ENCODE data around the gene HNRNPUL1.

HNRNPUL1 gene

DNA sequence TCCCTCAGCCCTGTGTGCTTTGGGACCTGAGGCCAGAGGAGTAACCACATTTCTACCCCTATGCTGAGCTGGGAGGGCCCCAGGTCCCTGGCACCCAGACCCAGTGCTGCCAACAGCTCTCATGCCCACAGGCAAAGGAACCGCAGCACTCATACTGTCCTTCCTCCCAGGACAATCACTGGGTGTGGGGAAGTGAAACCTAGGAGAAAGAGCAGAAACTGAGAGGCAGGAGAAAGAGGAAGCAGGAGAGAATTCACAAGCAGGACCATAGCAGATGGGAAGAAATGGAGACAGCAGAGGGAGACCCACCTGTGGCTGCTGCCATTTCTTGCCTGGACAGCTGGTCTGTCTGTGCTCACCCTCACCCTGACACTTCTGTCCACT, 64.7 kb downstream of the HNRNPUL1 start:
- Histone ChIP-seq H3K9ac (ENCODE audit: low read length in 5 of 5) (peak overlapping the region in 2 of 5 donors; percentile 46 to 48), H3K4me3 (ENCODE audit: low read depth in 1 of 5, low read length in 5 of 5) (peak overlapping the region in 1 of 5 donors; percentile 55), H3K27me3 (ENCODE audit: control insufficient read depth in 5 of 5, insufficient read depth in 4 of 5, low read length in 5 of 5) (peaks cover 6 to 20% (median 9%) of the 10 kb centered on the region in 5 donors), H3K9me3 (ENCODE audit: control insufficient read depth in 5 of 5, low read length in 5 of 5) (no peaks in the 10 kb centered on the region), H3K27ac (ENCODE audit: low read depth, low read length) (peak overlapping the region; percentile 74), H3K36me3 (ENCODE audit: control insufficient read depth in 5 of 5, insufficient read depth in 5 of 5, low read length in 5 of 5) (peaks cover 0 to 36% (median 17%) of the 10 kb centered on the region in 5 donors), H3K4me1 (ENCODE audit: control insufficient read depth in 5 of 5, insufficient read depth in 5 of 5, low read length in 5 of 5) (peaks cover 20 to 61% (median 49%) of the 10 kb centered on the region in 5 donors)

DNA sequence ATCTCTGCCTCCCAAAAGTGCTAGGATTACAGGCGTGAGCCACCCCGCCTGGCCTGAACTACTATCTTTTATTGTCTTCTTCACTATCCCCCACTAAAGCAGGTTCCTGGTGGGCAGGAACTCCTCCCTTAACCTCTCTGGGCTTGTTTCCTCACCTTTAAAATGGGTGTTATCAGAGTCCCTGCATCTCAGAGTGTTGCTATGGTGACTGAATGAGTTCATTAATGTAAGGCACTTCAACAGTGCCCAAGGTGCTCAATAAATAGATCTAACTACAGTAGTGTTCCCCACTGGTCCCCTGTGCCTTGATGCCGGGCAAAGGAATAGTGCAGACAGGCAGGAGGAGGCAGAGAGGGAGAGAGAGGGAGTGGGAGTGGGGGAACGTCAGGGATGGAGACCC, 66.3 kb downstream of the HNRNPUL1 start:
- H3K27ac ChIP-seq (ENCODE audit: low read depth, low read length) = no peak overlapping the region
- H3K36me3 ChIP-seq (ENCODE audit: control insufficient read depth in 5 of 5, insufficient read depth in 5 of 5, low read length in 5 of 5) = peaks cover 0 to 38% (median 19%) of the 10 kb centered on the region in 5 donors
- H3K27me3 ChIP-seq (ENCODE audit: control insufficient read depth in 5 of 5, insufficient read depth in 4 of 5, low read length in 5 of 5) = peaks cover 6 to 20% (median 9%) of the 10 kb centered on the region in 5 donors
- H3K4me3 ChIP-seq (ENCODE audit: low read depth in 1 of 5, low read length in 5 of 5) = no peak overlapping the region
- no peaks in the 10 kb centered on the region for H3K9me3 ChIP-seq (ENCODE audit: control insufficient read depth in 5 of 5, low read length in 5 of 5)
- peaks cover 11 to 57% (median 32%) of the 10 kb centered on the region in 5 donors for H3K4me1 ChIP-seq (ENCODE audit: control insufficient read depth in 5 of 5, insufficient read depth in 5 of 5, low read length in 5 of 5)
- no peak overlapping the region for H3K9ac ChIP-seq (ENCODE audit: low read length in 5 of 5)

DNA sequence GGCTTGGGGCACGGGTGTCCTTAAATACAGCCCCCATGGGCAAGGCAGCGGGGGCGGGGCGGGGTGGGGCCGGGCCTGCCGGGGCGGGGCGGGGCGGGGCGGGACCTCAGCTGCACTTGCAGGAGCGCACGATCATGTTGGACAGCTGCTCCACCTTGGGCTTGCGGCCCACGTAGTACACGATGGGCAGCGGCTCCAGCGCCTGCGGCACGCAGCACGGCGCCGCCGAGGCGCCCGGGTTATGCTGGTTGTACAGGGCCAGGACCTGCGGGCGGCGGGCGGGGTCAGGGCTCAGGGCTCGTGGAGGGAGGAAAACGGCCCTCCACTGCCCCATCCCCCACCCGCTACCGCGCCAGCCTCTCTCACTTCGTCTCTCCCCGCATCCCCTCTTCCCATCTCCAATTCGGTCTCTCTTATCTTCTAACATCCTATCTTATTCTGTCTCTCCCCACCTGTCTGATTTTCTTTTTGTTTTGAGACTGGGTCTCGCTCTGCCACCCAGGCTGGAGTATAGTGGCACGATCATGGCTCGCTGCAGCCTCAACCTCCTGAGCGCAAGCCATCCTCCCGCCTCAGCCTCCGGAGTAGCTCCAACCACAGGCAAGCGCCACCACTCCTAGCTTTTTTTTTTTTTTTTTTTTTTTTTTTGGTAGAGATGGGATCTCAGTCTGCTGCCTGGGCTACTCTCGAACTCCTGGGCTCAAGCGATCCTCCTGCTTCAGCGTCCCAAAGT, 66.9 kb downstream of the HNRNPUL1 start:
- Histone ChIP-seq H3K4me3 (ENCODE audit: low read depth in 1 of 5, low read length in 5 of 5) (no peak overlapping the region), H3K27me3 (ENCODE audit: control insufficient read depth in 5 of 5, insufficient read depth in 4 of 5, low read length in 5 of 5) (peaks cover 3 to 17% (median 9%) of the 10 kb centered on the region in 5 donors), H3K27ac (ENCODE audit: low read depth, low read length) (no peak overlapping the region), H3K9ac (ENCODE audit: low read length in 5 of 5) (no peak overlapping the region), H3K9me3 (ENCODE audit: control insufficient read depth in 5 of 5, low read length in 5 of 5) (no peaks in the 10 kb centered on the region), H3K4me1 (ENCODE audit: control insufficient read depth in 5 of 5, insufficient read depth in 5 of 5, low read length in 5 of 5) (peaks cover 10 to 53% (median 26%) of the 10 kb centered on the region in 5 donors), H3K36me3 (ENCODE audit: control insufficient read depth in 5 of 5, insufficient read depth in 5 of 5, low read length in 5 of 5) (peaks cover 0 to 38% (median 20%) of the 10 kb centered on the region in 5 donors)

DNA sequence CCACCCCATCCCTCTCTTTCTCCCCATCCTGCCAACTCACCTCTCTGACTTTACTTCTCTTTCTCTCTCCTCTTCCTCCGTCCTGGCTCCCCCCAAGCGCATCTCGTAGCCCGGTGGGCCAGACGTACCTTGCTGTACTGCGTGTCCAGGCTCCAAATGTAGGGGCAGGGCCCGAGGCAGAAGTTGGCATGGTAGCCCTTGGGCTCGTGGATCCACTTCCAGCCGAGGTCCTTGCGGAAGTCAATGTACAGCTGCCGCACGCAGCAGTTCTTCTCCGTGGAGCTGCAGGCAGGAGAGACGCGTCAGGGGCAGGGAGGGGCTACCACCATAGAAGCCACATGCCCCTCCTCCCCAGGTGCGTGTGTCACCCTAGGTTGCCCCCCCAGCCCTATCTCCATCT, 67.8 kb downstream of the HNRNPUL1 start:
- Histone ChIP-seq H3K27me3 (ENCODE audit: control insufficient read depth in 5 of 5, insufficient read depth in 4 of 5, low read length in 5 of 5) (peaks cover 0 to 12% (median 9%) of the 10 kb centered on the region in 5 donors), H3K9me3 (ENCODE audit: control insufficient read depth in 5 of 5, low read length in 5 of 5) (no peaks in the 10 kb centered on the region), H3K27ac (ENCODE audit: low read depth, low read length) (no peak overlapping the region), H3K4me3 (ENCODE audit: low read depth in 1 of 5, low read length in 5 of 5) (no peak overlapping the region), H3K9ac (ENCODE audit: low read length in 5 of 5) (no peak overlapping the region), H3K36me3 (ENCODE audit: control insufficient read depth in 5 of 5, insufficient read depth in 5 of 5, low read length in 5 of 5) (peaks cover 0 to 38% (median 20%) of the 10 kb centered on the region in 5 donors), H3K4me1 (ENCODE audit: control insufficient read depth in 5 of 5, insufficient read depth in 5 of 5, low read length in 5 of 5) (peaks cover 6 to 44% (median 17%) of the 10 kb centered on the region in 5 donors)

DNA sequence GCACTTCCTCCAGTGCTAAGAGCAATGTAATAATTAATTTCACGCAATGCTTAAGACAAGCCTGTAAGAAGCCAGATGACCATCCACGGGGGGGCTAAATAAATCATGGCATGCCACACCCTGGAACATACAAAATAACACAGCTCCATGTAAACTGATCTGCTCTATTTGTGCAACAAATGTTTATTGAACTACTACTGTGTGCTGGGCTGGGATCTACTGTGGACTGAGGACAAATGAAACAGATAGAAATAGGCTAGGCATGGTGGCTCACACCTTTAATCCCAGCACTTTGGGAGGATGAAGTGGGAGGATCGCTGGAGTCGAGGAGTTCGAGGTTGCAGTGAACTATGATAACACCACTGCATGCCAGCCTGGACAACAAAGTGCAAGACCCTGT, 68.3 kb downstream of the HNRNPUL1 start:
- H3K9me3 ChIP-seq (ENCODE audit: control insufficient read depth in 5 of 5, low read length in 5 of 5) = no peaks in the 10 kb centered on the region
- H3K4me1 ChIP-seq (ENCODE audit: control insufficient read depth in 5 of 5, insufficient read depth in 5 of 5, low read length in 5 of 5) = peaks cover 6 to 39% (median 13%) of the 10 kb centered on the region in 5 donors
- H3K9ac ChIP-seq (ENCODE audit: low read length in 5 of 5) = no peak overlapping the region
- H3K27me3 ChIP-seq (ENCODE audit: control insufficient read depth in 5 of 5, insufficient read depth in 4 of 5, low read length in 5 of 5) = peaks cover 0 to 9% (median 7%) of the 10 kb centered on the region in 5 donors
- no peak overlapping the region for H3K4me3 ChIP-seq (ENCODE audit: low read depth in 1 of 5, low read length in 5 of 5)
- no peak overlapping the region for H3K27ac ChIP-seq (ENCODE audit: low read depth, low read length)
- peaks cover 0 to 38% (median 20%) of the 10 kb centered on the region in 5 donors for H3K36me3 ChIP-seq (ENCODE audit: control insufficient read depth in 5 of 5, insufficient read depth in 5 of 5, low read length in 5 of 5)

DNA sequence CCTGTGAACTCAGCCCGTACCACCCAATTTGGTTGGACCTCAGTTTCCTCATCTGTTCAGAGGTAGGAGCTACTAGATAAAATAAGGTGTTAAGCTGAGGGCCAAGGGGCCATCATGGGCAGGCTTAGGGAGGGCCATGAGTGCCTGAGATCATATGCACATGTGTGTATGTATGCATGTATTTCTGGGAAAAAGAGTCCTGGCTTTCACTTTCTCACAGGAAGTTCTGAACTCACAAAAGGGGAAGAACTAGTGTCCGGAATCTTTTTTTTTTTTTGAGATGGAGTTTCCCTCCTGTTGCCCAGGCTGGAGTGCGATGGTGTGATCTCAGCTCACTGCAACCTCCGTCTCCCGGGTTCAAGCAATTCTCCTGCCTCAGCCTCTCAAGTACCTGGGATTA, 70.6 kb downstream of the HNRNPUL1 start:
- Histone ChIP-seq H3K4me1 (ENCODE audit: control insufficient read depth in 5 of 5, insufficient read depth in 5 of 5, low read length in 5 of 5) (peaks cover 0 to 21% (median 2%) of the 10 kb centered on the region in 5 donors), H3K36me3 (ENCODE audit: control insufficient read depth in 5 of 5, insufficient read depth in 5 of 5, low read length in 5 of 5) (peaks cover 0 to 40% (median 16%) of the 10 kb centered on the region in 5 donors)

DNA sequence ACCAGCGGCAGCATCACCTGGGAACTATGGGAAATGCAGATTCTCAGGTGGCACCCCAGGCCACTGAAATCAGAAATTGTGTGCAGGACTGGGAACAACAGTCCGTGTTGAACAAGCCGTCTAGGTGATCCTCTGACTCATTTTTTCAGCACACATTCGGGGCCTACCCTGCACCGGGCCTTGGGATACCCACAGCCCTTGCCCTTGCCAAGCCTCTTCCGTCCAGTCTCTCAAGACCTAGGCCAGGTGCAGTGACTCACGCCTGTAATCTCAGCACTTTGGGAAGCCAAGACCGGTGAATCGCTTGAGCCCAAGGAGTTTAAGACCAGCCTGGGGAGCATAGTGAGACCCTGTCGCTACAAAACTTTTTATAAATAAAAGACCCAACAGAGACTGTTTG, 71.3 kb downstream of the HNRNPUL1 start:
- H3K9me3 ChIP-seq (ENCODE audit: control insufficient read depth in 5 of 5, low read length in 5 of 5) = no peaks in the 10 kb centered on the region
- no peak overlapping the region for H3K27ac ChIP-seq (ENCODE audit: low read depth, low read length)
- peaks cover 0 to 41% (median 12%) of the 10 kb centered on the region in 5 donors for H3K36me3 ChIP-seq (ENCODE audit: control insufficient read depth in 5 of 5, insufficient read depth in 5 of 5, low read length in 5 of 5)
- no peaks in the 10 kb centered on the region for H3K27me3 ChIP-seq (ENCODE audit: control insufficient read depth in 5 of 5, insufficient read depth in 4 of 5, low read length in 5 of 5)
- no peak overlapping the region for H3K9ac ChIP-seq (ENCODE audit: low read length in 5 of 5)
- peaks cover 0 to 18% (median 2%) of the 10 kb centered on the region in 5 donors for H3K4me1 ChIP-seq (ENCODE audit: control insufficient read depth in 5 of 5, insufficient read depth in 5 of 5, low read length in 5 of 5)
- H3K4me3 ChIP-seq (ENCODE audit: low read depth in 1 of 5, low read length in 5 of 5) = no peak overlapping the region

More for the DNA sequence above, 70.6 kb downstream of the HNRNPUL1 start:
- peak overlapping the region; percentile 23 for H3K27ac ChIP-seq (ENCODE audit: low read depth, low read length)
- peak overlapping the region in 1 of 5 donors; percentile 89 for H3K9ac ChIP-seq (ENCODE audit: low read length in 5 of 5)
- H3K9me3 ChIP-seq (ENCODE audit: control insufficient read depth in 5 of 5, low read length in 5 of 5) = no peaks in the 10 kb centered on the region
- no peak overlapping the region for H3K4me3 ChIP-seq (ENCODE audit: low read depth in 1 of 5, low read length in 5 of 5)
- H3K27me3 ChIP-seq (ENCODE audit: control insufficient read depth in 5 of 5, insufficient read depth in 4 of 5, low read length in 5 of 5) = no peaks in the 10 kb centered on the region

DNA sequence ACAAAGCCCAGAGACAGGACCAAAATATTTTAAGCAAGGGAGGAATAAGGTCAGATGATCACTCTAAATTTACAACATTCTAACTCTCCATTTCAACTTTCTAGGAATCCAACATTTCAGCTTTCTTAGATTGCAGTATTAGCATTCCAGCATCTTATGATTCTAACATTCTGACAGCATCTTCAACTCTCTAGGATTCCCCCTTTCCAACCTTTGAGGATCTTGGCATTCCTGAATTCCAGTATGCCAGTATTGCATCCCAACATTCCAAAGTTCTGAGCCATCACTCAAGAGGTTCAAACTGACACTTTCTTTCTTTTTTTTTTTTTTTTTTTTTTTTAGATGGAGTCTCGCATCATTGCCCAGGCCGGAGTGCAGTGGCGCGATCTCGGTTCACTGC, 75.8 kb downstream of the HNRNPUL1 start:
- Histone ChIP-seq H3K36me3 (ENCODE audit: control insufficient read depth in 5 of 5, insufficient read depth in 5 of 5, low read length in 5 of 5) (peaks cover 3 to 50% (median 25%) of the 10 kb centered on the region in 5 donors), H3K4me1 (ENCODE audit: control insufficient read depth in 5 of 5, insufficient read depth in 5 of 5, low read length in 5 of 5) (peaks cover 0 to 20% (median 7%) of the 10 kb centered on the region in 5 donors), H3K4me3 (ENCODE audit: low read depth in 1 of 5, low read length in 5 of 5) (no peak overlapping the region), H3K27me3 (ENCODE audit: control insufficient read depth in 5 of 5, insufficient read depth in 4 of 5, low read length in 5 of 5) (no peaks in the 10 kb centered on the region), H3K27ac (ENCODE audit: low read depth, low read length) (no peak overlapping the region), H3K9me3 (ENCODE audit: control insufficient read depth in 5 of 5, low read length in 5 of 5) (no peaks in the 10 kb centered on the region), H3K9ac (ENCODE audit: low read length in 5 of 5) (no peak overlapping the region)

DNA sequence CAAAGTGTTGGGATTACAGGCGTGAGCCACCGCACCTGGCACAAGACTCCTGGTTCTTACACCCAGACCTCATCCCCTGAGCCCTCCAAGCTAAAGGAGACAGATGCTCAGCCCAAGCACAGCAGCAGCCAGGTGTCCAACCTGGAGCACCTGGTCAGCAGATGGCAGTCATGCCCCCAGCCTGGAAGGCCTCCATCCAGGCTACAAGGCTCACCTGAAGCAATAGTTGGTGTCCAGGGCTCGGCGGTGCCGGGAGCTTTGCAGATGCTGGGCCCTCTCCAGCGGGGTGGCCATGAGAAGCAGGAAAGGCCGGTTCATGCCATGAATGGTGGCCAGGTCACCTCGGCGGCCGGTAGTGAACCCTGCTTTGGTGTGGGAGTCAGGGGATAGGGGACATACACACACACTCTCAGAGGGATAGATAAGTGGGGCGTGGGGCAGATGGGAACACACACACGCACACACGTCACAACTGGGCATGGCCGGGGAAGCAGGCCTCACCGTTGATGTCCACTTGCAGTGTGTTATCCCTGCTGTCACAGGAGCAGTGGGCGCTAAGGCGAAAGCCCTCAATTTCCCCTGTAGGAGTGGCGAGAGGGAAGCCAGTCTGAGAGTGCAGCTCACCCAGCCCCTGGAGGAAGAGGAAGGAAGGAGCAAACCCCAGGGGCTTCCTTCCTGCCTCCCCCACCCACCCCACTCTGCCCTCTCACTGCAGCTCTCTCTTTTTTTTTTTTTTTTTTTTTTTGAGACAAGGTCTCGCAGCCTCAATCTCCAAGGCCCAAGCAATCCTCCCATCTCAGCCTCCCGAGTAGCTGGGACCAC, 77.7 kb downstream of the HNRNPUL1 start:
- Histone ChIP-seq H3K36me3 (ENCODE audit: control insufficient read depth in 5 of 5, insufficient read depth in 5 of 5, low read length in 5 of 5) (peaks cover 3 to 57% (median 24%) of the 10 kb centered on the region in 5 donors), H3K4me1 (ENCODE audit: control insufficient read depth in 5 of 5, insufficient read depth in 5 of 5, low read length in 5 of 5) (peaks cover 0 to 13% (median 7%) of the 10 kb centered on the region in 5 donors), H3K4me3 (ENCODE audit: low read depth in 1 of 5, low read length in 5 of 5) (no peak overlapping the region), H3K9me3 (ENCODE audit: control insufficient read depth in 5 of 5, low read length in 5 of 5) (no peaks in the 10 kb centered on the region), H3K27me3 (ENCODE audit: control insufficient read depth in 5 of 5, insufficient read depth in 4 of 5, low read length in 5 of 5) (no peaks in the 10 kb centered on the region), H3K27ac (ENCODE audit: low read depth, low read length) (no peak overlapping the region), H3K9ac (ENCODE audit: low read length in 5 of 5) (no peak overlapping the region)

DNA sequence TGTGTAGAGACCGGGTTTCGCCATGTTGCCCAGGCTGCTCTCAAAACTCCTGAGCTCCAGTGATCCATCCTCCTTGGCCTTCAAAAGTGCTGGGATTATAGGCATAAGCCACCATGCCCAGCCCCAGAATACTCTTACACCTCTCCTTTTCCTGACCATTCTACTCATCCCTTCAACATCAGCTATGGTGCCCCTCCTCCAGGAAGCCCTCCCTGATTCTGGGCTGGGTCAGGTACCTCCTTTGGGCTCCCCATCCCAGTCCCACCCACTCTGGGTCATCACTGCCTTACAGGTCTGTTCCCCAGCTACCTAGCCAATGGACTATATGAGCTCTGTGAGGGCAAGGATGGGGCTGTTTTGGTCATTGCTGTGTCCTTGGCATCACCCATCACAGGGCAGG, 80.0 kb downstream of the HNRNPUL1 start:
- Histone ChIP-seq H3K4me1 (ENCODE audit: control insufficient read depth in 5 of 5, insufficient read depth in 5 of 5, low read length in 5 of 5) (peaks cover 3 to 17% (median 7%) of the 10 kb centered on the region in 5 donors), H3K9ac (ENCODE audit: low read length in 5 of 5) (no peak overlapping the region), H3K4me3 (ENCODE audit: low read depth in 1 of 5, low read length in 5 of 5) (no peak overlapping the region), H3K27me3 (ENCODE audit: control insufficient read depth in 5 of 5, insufficient read depth in 4 of 5, low read length in 5 of 5) (no peaks in the 10 kb centered on the region), H3K9me3 (ENCODE audit: control insufficient read depth in 5 of 5, low read length in 5 of 5) (no peaks in the 10 kb centered on the region), H3K36me3 (ENCODE audit: control insufficient read depth in 5 of 5, insufficient read depth in 5 of 5, low read length in 5 of 5) (peaks cover 3 to 61% (median 29%) of the 10 kb centered on the region in 5 donors), H3K27ac (ENCODE audit: low read depth, low read length) (no peak overlapping the region)

All from subcutaneous abdominal adipose tissue (tissue), 5 donors.